Psoas muscle (tissue), 8 donors: ENCODE measurements around the gene PPP2R3A. TPM values are rescaled to one million over a fixed set of nuclear protein-coding genes. Genes with fewer than 3 reads are reported as not detected.

ENCODE experiments used
- ATAC-seq, 4 donors: fragments of 200-7000 bp; cut with Tn5 transposase; one replicate each; pipeline ENCODE4 v1.9.1; 2020; ENCODE audit warnings: moderate library complexity in 3 of 4, mild to moderate bottlenecking in 2 of 4
- DNase-seq, 2 donors: peaks; one replicate each; pipeline ENCODE4 v3.0.0-alpha.2; 2020
- H3K27ac ChIP-seq: fragments of 200-600 bp; one replicate; pipeline ENCODE4 v1.8.0; 2022
- H3K27me3 ChIP-seq, 3 donors: fragments of 200-600 bp in 1 of 3; one replicate each; pipeline versions ENCODE4 v1.6.1 to v1.8.0; 2013 to 2022; ENCODE audit warnings: low read length in 2 of 3, mild to moderate bottlenecking in 2 of 3, moderate library complexity in 1 of 3; ENCODE audit not compliant: insufficient read depth in 3 of 3
- H3K36me3 ChIP-seq, 2 donors: fragments of 200-600 bp in 1 of 2; one replicate each; pipeline versions ENCODE4 v1.6.1 to v1.8.0; 2013 to 2022; ENCODE audit warnings: low read depth in 1 of 2, mild to moderate bottlenecking in 1 of 2, moderate library complexity in 1 of 2; ENCODE audit not compliant: insufficient read depth in 1 of 2
- H3K4me1 ChIP-seq: fragments of 200-600 bp; one replicate; pipeline ENCODE4 v1.8.0; 2022
- H3K4me3 ChIP-seq: fragments of 200-600 bp; one replicate; pipeline ENCODE4 v1.8.0; 2022; ENCODE audit warnings: mild to moderate bottlenecking
- H3K9me3 ChIP-seq: fragments of 200-600 bp; one replicate; pipeline ENCODE4 v1.8.0; 2022
- WGBS, 3 donors: extraction: QIAGEN DNeasy Blood & Tissue Kit; methylation state at CpG; one replicate each; pipeline versions ENCODE4 v1.1.6 to v1.1.7; 2013; 5-methylcytosine and 5-hydroxymethylcytosine counted together
- intact Hi-C, 2 donors: fragments of 100-400 bp; cut with DNase I; formaldehyde crosslinking; loops; one replicate each; pipeline versions ENCODE4 v1.11.0 to v1.14.2; 2022
- polyA plus RNA-seq, 3 donors: library from polyadenylated mRNA; stranded (reverse); fragments of 200-250 nt; gene quantifications; one replicate each; pipeline ENCODE4 v1.2.3, GENCODE V29; 2013
- total RNA-seq, 4 donors: library from RNA; stranded (reverse); fragmentation: NEBNext Ultra II Directional in 2 of 4; extraction: Animal tissue kit (Norgen Biotek cat#: 25700) in 2 of 4; gene quantifications; one replicate each; pipeline versions ENCODE4 v1.2.1 to v1.2.4, GENCODE V29; 2021 to 2023
- TF ChIP-seq, protein P1 (sequence below): fragments of 200-600 bp; IDR thresholded peaks from one replicate; pipeline ENCODE4 v1.8.0; 2022; ENCODE audit warnings: antibody characterized with exemption
- donor health status: healthy with polysubstance abuse.
- donor health status: DM: no; HTN: no; CAD: no; lungs with moderate emphysema.
- donor health status: Bipolar disorder and iron deficiency.
- donor health status: healthy.
- donor health status: DM: yes; HTN: yes; CAD: no.
- donor health status: DM: no; HTN: no; CAD: no.
- donor health status: DM: no; HTN: no; CAD: no.
- donor health status: DM: yes; HTN: yes; CAD: no.

The PPP2R3A gene
- total and polyA plus RNA-seq, 7 donors: 5.4 to 134 (median 45.5) TPM

DNA sequence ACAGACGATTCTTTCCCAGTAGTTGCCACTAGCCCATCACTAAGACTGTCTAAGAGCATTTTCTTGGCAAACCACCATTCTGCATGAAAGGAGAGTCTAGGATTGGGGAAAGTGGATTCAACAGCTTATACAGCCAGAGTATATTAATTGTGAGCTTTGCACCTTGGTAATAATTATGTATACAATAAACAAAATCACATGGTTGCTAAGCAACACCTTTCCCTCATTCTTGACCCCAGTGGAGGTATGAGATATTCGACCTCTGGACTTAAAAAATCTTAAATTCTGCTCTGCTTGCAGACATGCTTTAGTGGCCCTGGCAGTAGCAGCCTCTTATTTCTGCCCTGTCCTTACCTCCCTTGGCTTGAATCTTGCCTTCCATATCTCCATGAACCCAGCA, 73.1 kb downstream of the PPP2R3A start:
- Histone ChIP-seq H3K36me3 (peaks cover 0 to 47% of the 10 kb centered on the region in 2 donors), H3K9me3 (no peaks in the 10 kb centered on the region), H3K27ac (no peak overlapping the region), H3K4me3 (no peak overlapping the region), H3K27me3 (no peaks in the 10 kb centered on the region), H3K4me1 (peaks cover 12% of the 10 kb centered on the region)
- TF ChIP-seq, protein P1, sequence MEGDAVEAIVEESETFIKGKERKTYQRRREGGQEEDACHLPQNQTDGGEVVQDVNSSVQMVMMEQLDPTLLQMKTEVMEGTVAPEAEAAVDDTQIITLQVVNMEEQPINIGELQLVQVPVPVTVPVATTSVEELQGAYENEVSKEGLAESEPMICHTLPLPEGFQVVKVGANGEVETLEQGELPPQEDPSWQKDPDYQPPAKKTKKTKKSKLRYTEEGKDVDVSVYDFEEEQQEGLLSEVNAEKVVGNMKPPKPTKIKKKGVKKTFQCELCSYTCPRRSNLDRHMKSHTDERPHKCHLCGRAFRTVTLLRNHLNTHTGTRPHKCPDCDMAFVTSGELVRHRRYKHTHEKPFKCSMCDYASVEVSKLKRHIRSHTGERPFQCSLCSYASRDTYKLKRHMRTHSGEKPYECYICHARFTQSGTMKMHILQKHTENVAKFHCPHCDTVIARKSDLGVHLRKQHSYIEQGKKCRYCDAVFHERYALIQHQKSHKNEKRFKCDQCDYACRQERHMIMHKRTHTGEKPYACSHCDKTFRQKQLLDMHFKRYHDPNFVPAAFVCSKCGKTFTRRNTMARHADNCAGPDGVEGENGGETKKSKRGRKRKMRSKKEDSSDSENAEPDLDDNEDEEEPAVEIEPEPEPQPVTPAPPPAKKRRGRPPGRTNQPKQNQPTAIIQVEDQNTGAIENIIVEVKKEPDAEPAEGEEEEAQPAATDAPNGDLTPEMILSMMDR: no peak
- intact Hi-C loops: loop anchor here (5.0 kb wide), 2 partner anchors 66 to 71 kb away; partner anchors contain the start of gene PPP2R3A (in 1 of the 2)
- WGBS, 3 donors: 46 to 71% (median 51%) methylated on average over 2 of the region's 2 CpGs
- no peak for ATAC-seq
- DNase-seq: no peak

DNA sequence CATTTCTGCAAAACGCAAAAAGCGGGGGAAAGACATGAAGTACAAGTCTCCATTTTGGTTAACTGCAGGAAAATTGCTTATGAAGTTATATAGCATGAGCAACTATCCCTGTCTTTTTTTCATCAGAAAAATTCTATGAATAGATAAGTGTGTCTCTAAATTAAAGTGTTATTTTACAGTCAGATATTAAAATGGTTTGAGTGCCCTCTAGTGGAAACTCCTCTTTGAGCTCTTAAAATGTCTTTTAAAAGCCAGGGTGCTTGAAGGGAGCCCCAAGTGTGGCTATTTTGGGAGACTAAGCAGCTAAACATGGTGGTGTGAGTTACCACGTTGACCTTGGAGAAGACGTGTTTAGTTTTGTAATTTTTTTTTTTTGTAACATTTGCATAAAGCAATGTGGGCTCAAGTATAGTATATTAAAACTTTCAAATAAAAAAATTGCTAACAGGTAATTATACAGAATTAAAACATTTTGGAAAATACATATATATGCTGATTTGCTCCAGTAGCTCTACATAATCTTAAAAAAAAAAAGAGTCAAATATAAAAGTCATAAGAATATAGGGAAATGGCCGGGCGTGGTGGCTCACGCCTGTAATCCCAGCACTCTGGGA, 77.2 kb downstream of the PPP2R3A start:
- no peaks in the 10 kb centered on the region for H3K9me3 ChIP-seq
- whole genome bisulfite sequencing, 3 donors: 71 to 72% (median 71%) methylated on average over 7 of the region's 7 CpGs
- H3K36me3 ChIP-seq: peaks cover 0 to 75% of the 10 kb centered on the region in 2 donors
- H3K27me3 ChIP-seq: no peaks in the 10 kb centered on the region
- H3K4me3 ChIP-seq: no peak overlapping the region
- peak overlapping the region; percentile 11 for H3K27ac ChIP-seq
- no peak for DNase-seq
- TF ChIP-seq, protein P1: peak; percentile 70
- peak in 3 of 4 donors; percentile 58 to 79 (median 69) for ATAC-seq
- peaks cover 18% of the 10 kb centered on the region for H3K4me1 ChIP-seq
- intact Hi-C loops: loop anchor here in 1 of 2 donors (2.0 kb wide), 1 partner anchor 124 kb away; no protein-coding TSS in a partner anchor

DNA sequence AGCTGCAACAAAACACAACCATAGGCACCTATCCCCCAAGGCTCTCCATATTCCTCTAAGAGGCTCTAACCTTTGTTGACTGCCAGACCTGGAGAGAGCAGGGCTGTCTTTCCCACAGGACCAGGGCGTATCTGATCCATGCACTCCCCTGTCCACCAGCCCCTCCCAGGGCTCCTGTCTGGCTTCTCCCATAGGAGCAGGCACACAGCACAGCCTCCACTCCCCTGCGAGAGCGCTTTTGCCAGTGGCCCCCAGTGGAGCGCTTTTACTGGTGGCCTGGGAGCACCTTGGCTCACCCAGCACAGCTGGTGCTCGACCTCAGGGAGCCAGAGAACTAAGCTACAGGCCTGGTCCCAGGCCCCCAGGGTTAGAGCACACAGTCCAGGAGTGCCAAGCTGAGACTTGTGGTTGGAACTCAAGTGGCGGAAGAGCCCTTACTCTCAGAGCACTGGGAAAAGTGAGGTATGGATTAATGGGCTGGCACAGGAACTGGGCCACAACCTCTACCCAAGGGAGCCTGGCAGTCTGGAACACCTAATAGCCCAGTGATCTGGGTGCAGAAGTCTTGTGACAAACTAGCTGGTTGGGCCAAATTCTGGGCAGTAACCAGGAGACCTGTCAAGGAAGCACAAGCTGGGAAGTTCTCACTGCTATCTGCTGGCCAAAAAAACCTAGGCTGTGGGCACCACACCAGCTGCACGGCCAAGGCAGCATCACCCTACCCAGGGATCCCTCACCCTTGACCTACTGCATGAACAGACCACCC, 79.6 kb downstream of the PPP2R3A start:
- Histone ChIP-seq H3K4me3 (no peak overlapping the region), H3K36me3 (peaks cover 2 to 83% of the 10 kb centered on the region in 2 donors), H3K4me1 (peaks cover 20% of the 10 kb centered on the region), H3K27me3 (no peaks in the 10 kb centered on the region), H3K9me3 (no peaks in the 10 kb centered on the region), H3K27ac (peak overlapping the region; percentile 12)
- TF ChIP-seq, protein P1: no peak
- 71 to 88% (median 74%) methylated on average over 7 of the region's 7 CpGs for WGBS, 3 donors
- peak in 3 of 4 donors; percentile 15 to 26 (median 16) for ATAC-seq
- intact Hi-C loops: no loop called here
- DNase-seq: no peak

DNA sequence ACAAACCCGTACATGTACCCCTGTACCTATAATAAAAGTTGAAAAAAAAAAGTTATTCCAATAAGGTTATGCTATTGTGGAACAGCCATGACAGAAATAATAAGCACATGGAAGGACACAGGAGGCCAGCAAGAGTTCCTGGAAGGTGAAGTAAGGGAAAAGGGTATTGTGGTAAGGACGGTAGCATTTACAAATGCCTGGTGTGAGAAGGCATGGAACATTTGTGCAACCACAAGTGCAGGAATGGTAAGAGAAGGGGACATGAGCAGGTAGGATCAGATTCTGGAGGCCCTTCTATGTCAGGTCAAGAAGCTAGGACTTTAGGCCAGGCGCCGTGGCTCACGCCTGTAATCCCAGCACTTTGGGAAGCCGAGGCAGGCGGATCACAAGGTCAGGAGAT, 82.5 kb downstream of the PPP2R3A start:
- intact Hi-C loops: no loop called here
- no peaks in the 10 kb centered on the region for H3K9me3 ChIP-seq
- H3K27ac ChIP-seq: no peak overlapping the region
- peaks cover 2 to 88% of the 10 kb centered on the region in 2 donors for H3K36me3 ChIP-seq
- whole genome bisulfite sequencing, 3 donors: 79 to 91% (median 85%) methylated on average over 7 of the region's 7 CpGs
- no peaks in the 10 kb centered on the region for H3K27me3 ChIP-seq
- TF ChIP-seq, protein P1: no peak
- ATAC-seq (peak in 2 of 4 donors; percentile 50 to 54), DNase-seq (no peak)
- H3K4me3 ChIP-seq: no peak overlapping the region
- peaks cover 14% of the 10 kb centered on the region for H3K4me1 ChIP-seq
